Measurements from ENCODE around the gene HEATR5B.

DNA sequence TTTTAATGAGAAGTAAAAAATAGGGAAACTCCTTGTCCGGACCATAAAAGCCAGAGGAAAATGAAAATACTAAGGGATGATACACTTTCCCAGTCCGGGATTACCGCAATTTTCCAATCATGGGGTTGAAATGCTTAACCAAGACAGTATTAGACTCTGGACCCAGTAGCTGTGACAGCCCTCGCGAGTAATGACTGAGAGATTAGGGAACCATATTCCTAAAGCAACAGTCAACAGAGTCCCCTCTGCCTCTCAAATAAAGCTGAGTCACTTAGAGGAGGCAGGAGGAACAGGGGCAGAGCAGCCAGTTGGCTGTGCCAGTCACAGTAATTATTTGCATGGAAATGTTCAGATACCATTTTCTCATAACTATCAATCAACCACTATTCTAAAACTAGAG lies 35.0 kb upstream of the HEATR5B start:
- TF ChIP-seq, protein P1, sequence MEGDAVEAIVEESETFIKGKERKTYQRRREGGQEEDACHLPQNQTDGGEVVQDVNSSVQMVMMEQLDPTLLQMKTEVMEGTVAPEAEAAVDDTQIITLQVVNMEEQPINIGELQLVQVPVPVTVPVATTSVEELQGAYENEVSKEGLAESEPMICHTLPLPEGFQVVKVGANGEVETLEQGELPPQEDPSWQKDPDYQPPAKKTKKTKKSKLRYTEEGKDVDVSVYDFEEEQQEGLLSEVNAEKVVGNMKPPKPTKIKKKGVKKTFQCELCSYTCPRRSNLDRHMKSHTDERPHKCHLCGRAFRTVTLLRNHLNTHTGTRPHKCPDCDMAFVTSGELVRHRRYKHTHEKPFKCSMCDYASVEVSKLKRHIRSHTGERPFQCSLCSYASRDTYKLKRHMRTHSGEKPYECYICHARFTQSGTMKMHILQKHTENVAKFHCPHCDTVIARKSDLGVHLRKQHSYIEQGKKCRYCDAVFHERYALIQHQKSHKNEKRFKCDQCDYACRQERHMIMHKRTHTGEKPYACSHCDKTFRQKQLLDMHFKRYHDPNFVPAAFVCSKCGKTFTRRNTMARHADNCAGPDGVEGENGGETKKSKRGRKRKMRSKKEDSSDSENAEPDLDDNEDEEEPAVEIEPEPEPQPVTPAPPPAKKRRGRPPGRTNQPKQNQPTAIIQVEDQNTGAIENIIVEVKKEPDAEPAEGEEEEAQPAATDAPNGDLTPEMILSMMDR (IDR thresholded peaks at IDR 0.05): no peak
- no peak for TF ChIP-seq ZNF232 (CRISPR knock-in tag; IDR thresholded peaks at IDR 0.05)

All from WTC11 (cell line).